Small intestine (tissue), 7 donors: ENCODE results near the gene KRTDAP. TPM values are rescaled to one million over a fixed set of nuclear protein-coding genes. Genes with fewer than 3 reads are reported as not detected.
"Not testable (repeated sequence)": the region's sequence is repeated elsewhere in the genome, so short reads cannot be mapped to it uniquely, and the experiment has no call there.

Experiments used
- DNase-seq, 2 donors: peaks; one replicate each; pipeline versions ENCODE4 v3.0.0 to v3.0.0-alpha.2; 2013
- FAIRE-seq: peaks from 2 replicates; lab custom pipeline; 2012; peaks lifted over from hg19 to GRCh38; lab: Jason Lieb, UNC
- H3K27ac ChIP-seq, 3 donors: one replicate each; pipeline ENCODE4 v1.5.1; 2013; ENCODE audit warnings: low read length in 2 of 3, mild to moderate bottlenecking in 2 of 3, control low read depth in 1 of 3, inconsistent platforms in 1 of 3, low read depth in 1 of 3, moderate library complexity in 1 of 3
- H3K27me3 ChIP-seq, 3 donors: one replicate each; pipeline ENCODE4 v1.6.1; 2013; ENCODE audit warnings: low read length in 3 of 3, inconsistent platforms in 1 of 3; ENCODE audit not compliant: control insufficient read depth in 3 of 3, insufficient read depth in 3 of 3
- H3K36me3 ChIP-seq, 3 donors: one replicate each; pipeline ENCODE4 v1.6.1; 2013; ENCODE audit warnings: low read length in 3 of 3, inconsistent platforms in 1 of 3, low read depth in 1 of 3, mild to moderate bottlenecking in 1 of 3, moderate library complexity in 1 of 3; ENCODE audit not compliant: control insufficient read depth in 3 of 3, insufficient read depth in 2 of 3
- H3K4me1 ChIP-seq, 3 donors: one replicate each; pipeline ENCODE4 v1.6.1; 2013; ENCODE audit warnings: low read length in 2 of 3, inconsistent platforms in 1 of 3, low read depth in 1 of 3, mild to moderate bottlenecking in 1 of 3, moderate library complexity in 1 of 3; ENCODE audit not compliant: control insufficient read depth in 3 of 3, insufficient read depth in 2 of 3
- H3K4me3 ChIP-seq, 3 donors: one replicate each; pipeline ENCODE4 v1.5.1; 2013; ENCODE audit warnings: low read length in 3 of 3, control low read depth in 1 of 3, inconsistent platforms in 1 of 3, low read depth in 1 of 3, mild to moderate bottlenecking in 1 of 3, moderate library complexity in 1 of 3
- H3K9me3 ChIP-seq, 2 donors: one replicate each; pipeline ENCODE4 v1.6.1; 2013; ENCODE audit warnings: low read depth in 1 of 2, low read length in 1 of 2; ENCODE audit not compliant: control insufficient read depth in 2 of 2, insufficient read depth in 1 of 2
- WGBS, 3 donors: extraction: QIAGEN DNeasy Blood & Tissue Kit; methylation state at CpG; one replicate each; pipeline ENCODE4 v1.1.7; 2013; 5-methylcytosine and 5-hydroxymethylcytosine counted together
- polyA plus RNA-seq, 4 donors: library from polyadenylated mRNA; stranded (reverse) in 3 of 4; unstranded in 1 of 4; fragments of 200-250 nt in 3 of 4; fragments of 120-200 nt in 1 of 4; gene quantifications; one replicate each; pipeline versions ENCODE4 v1.2.1 to v1.2.3, GENCODE V29; 2013
- donor health status: healthy with polysubstance abuse.
- donor health status: control.
- donor health status: control.
- donor health status: Bipolar disorder and iron deficiency.
- donor health status: healthy.

The KRTDAP gene
- polyA plus RNA-seq, 4 donors: 0.37 TPM; not detected in 3

- 90 to 97% (median 96%) methylated on average over 4 of the region's 4 CpGs for WGBS, 3 donors
- not testable (repeated sequence) for DNase-seq, H3K36me3 ChIP-seq, H3K27me3 ChIP-seq, H3K4me1 ChIP-seq, H3K9me3 ChIP-seq, H3K27ac ChIP-seq, FAIRE-seq, H3K4me3 ChIP-seq
These were observed 19.2 kb downstream of the KRTDAP start for GRCh38 chr19:35471075-35471474.

DNA sequence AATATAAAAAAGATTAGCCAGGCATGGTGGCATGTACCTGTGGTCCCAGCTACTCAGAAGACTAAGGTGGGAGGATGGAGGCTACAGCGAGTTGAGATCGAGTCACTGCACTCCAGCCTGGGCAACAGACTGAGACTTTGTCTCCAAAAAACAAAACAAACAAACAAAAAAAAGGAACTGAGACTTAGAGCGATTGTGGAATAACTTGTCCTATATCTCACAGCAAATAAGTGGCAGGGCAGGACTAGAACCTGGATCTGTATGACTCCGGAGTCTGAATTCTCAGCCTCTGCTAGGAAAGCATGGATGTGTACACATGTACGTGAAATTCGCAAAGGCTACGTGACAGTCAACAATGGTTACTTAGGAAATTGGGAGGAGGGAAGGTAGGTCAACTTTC is 20.1 kb downstream of the KRTDAP start:
- no peak for DNase-seq
- Histone ChIP-seq H3K4me1 (no peaks in the 10 kb centered on the region), H3K9me3 (no peaks in the 10 kb centered on the region), H3K36me3 (no peaks in the 10 kb centered on the region), H3K27ac (no peak overlapping the region), H3K27me3 (no peaks in the 10 kb centered on the region), H3K4me3 (no peak overlapping the region)
- 89 to 91% (median 89%) methylated on average over 7 of the region's 7 CpGs for WGBS, 3 donors
- FAIRE-seq: no peak

DNA sequence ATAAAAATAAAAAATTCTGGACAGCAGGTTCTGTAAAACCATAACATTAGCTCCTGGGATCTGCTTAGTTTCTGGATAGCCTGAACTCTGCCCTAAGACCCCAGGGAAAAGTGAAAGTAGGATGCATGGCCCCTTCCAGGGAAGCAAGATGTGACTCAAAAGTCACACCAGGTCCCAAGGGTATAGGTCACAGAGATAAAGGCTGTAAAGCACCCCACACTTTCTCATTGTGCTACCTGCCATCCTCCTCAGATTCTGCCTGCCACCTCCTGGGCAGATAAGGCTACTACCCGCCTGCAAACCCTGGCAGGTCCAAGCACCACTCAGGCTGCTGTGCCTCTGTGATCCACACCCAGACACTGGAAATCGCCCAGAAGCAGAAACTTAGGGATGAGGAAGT is 21.6 kb downstream of the KRTDAP start:
- no peaks in the 10 kb centered on the region for H3K9me3 ChIP-seq
- no peak overlapping the region for H3K4me3 ChIP-seq
- H3K27ac ChIP-seq: no peak overlapping the region
- WGBS, 3 donors: 6 to 32% (median 6%) methylated on average over 2 of the region's 2 CpGs
- no peaks in the 10 kb centered on the region for H3K36me3 ChIP-seq
- FAIRE-seq (no peak), DNase-seq (peak; percentile 84 to 85)
- H3K4me1 ChIP-seq: no peaks in the 10 kb centered on the region
- no peaks in the 10 kb centered on the region for H3K27me3 ChIP-seq

- Histone ChIP-seq H3K4me1 (peaks cover 0 to under 1% (median 0%) of the 10 kb centered on the region in 3 donors), H3K36me3 (no peaks in the 10 kb centered on the region), H3K4me3 (no peak overlapping the region), H3K9me3 (no peaks in the 10 kb centered on the region), H3K27me3 (no peaks in the 10 kb centered on the region), H3K27ac (no peak overlapping the region)
- FAIRE-seq: no peak
- 98 to 100% (median 100%) methylated on average over 1 of the region's 1 CpG for WGBS, 3 donors
- DNase-seq: no peak
These were observed 24.0 kb downstream of the KRTDAP start for GRCh38 chr19:35466259-35466658.

DNA sequence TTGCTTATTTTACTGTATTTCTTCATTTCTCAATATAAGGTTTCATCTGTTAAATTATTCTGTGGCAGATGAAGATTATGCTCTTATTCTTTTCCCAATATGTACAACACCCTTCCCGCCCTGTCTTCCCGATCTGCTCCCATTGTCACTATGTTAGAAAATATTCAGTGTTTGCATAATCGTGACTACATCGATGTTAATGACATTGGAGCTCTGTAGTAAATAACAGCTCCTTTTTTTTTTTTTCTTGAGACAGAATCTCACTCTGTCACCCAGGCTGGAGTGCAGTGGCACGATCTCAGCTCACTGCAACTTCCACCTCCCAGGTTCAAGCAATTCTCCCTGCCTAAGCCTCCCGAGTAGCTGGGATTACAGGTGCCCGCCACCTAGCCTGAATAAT is 27.3 kb downstream of the KRTDAP start:
- DNase-seq, H3K9me3 ChIP-seq, H3K27me3 ChIP-seq, H3K36me3 ChIP-seq, FAIRE-seq, H3K4me3 ChIP-seq: not testable (repeated sequence)
- WGBS, 3 donors: 54 to 82% (median 62%) methylated on average over 7 of the region's 7 CpGs
- H3K27ac ChIP-seq: peak overlapping the region in 1 of 3 donors; percentile 18
- peaks cover 0 to 15% (median 10%) of the 10 kb centered on the region in 3 donors for H3K4me1 ChIP-seq

DNA sequence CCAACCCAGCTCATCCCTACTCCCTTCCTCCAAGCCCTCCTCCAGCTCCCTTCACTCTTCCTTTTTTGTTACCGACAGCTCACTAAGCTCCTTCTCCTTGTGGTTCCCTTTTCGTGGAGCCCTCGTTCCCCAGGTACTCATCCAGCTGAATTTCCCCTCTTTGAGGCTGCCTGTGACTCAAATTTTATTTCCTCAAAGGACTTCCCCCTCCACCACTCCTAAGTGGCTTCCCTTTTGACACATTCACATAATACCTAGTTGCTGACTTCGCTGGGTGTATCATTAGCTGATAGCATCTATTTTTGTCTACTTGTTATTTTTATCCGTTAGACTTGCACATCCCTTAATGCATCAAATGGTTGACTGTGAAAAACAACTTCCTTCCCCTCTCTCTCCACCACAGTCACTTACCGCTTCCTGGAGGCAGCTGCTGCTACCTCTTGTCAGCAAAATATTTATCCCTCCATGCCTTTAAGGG is 27.7 kb downstream of the KRTDAP start:
- DNase-seq (peak in 1 of 2 donors; percentile 51), FAIRE-seq (no peak)
- H3K27me3 ChIP-seq: no peaks in the 10 kb centered on the region
- no peaks in the 10 kb centered on the region for H3K9me3 ChIP-seq
- WGBS, 3 donors: 30 to 70% (median 47%) methylated on average over 6 of the region's 6 CpGs
- no peak overlapping the region for H3K4me3 ChIP-seq
- H3K27ac ChIP-seq: peak overlapping the region in 2 of 3 donors; percentile 54 to 81
- no peaks in the 10 kb centered on the region for H3K36me3 ChIP-seq
- H3K4me1 ChIP-seq: peaks cover 0 to 15% (median 12%) of the 10 kb centered on the region in 3 donors

GRCh38 chr19:35461788-35462187 is 28.5 kb downstream of the KRTDAP start:
- not testable (repeated sequence) for H3K9me3 ChIP-seq, DNase-seq, H3K36me3 ChIP-seq, FAIRE-seq, H3K27ac ChIP-seq, H3K4me3 ChIP-seq, H3K27me3 ChIP-seq
- H3K4me1 ChIP-seq: peaks cover 0 to 15% (median 12%) of the 10 kb centered on the region in 3 donors

DNA sequence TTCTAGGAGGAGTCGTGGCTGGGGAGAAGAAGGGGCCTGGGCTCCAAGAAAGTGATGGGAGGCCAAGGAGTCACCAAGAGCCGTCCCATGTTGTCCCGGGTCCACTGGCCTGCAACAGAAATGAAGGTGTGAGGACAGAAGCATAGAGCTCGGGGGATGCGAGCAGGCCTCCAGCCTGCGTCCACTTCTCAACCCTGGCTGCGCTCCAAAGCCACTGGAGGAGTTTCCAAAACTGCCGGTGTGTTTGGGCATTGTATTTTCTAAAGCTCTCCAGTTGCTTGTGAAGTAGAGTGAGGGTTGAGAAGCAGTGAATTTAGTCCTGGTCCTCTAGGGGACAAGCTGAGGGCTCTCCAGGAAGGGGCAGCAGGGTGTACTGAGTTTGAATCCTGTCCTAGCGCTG is 29.2 kb downstream of the KRTDAP start:
- no peak for DNase-seq
- Histone ChIP-seq H3K36me3 (no peaks in the 10 kb centered on the region), H3K4me1 (peaks cover 0 to 15% (median 12%) of the 10 kb centered on the region in 3 donors), H3K4me3 (no peak overlapping the region), H3K27ac (peak overlapping the region in 1 of 3 donors; percentile 3), H3K9me3 (no peaks in the 10 kb centered on the region), H3K27me3 (no peaks in the 10 kb centered on the region)
- WGBS, 3 donors: 73 to 92% (median 75%) methylated on average over 9 of the region's 9 CpGs
- FAIRE-seq: no peak

DNA sequence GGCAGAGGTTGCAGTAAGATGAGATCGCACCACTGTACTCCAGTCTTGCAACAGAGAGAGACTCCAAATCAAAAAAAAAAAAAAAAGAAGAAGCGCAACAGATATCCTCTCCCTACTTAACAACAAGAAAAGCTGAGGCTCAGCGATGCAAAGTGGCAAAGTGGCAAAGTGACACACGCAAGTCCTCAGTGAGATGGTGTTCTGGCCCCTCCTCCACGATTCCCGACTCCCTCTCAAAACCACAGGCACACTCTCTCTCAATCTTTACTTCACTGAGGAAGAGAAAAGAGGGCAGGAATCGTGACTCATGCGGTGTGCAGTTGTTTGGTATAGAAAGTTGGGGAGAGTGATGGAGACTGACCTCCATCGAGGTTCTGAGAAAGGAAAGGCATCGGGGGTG is 29.7 kb downstream of the KRTDAP start:
- Histone ChIP-seq H3K27ac (peak overlapping the region in 1 of 3 donors; percentile 3), H3K4me3 (no peak overlapping the region), H3K27me3 (no peaks in the 10 kb centered on the region), H3K9me3 (no peaks in the 10 kb centered on the region), H3K4me1 (peaks cover 0 to 15% (median 12%) of the 10 kb centered on the region in 3 donors), H3K36me3 (no peaks in the 10 kb centered on the region)
- FAIRE-seq (no peak), DNase-seq (no peak)
- WGBS, 3 donors: 78 to 91% (median 89%) methylated on average over 10 of the region's 10 CpGs
